Left ventricle myocardium inferior (tissue), 1 donor: ENCODE measurements around the gene CTDSP1. TPM values are rescaled to one million over a fixed set of nuclear protein-coding genes. Genes with fewer than 3 reads are reported as not detected.

Experiments
- DNase-seq: peaks from one replicate; pipeline ENCODE4 v3.0.0-alpha.2; 2020
- H3K27ac ChIP-seq: fragments of 200-600 bp; replicated peaks from 2 replicates; pipeline ENCODE4 v1.8.0; 2021
- H3K27me3 ChIP-seq: fragments of 200-600 bp; 2 replicates; pipeline ENCODE4 v1.8.0; 2021; ENCODE audit warnings: low read depth
- H3K36me3 ChIP-seq: fragments of 200-600 bp; 2 replicates; pipeline ENCODE4 v1.8.0; 2021
- H3K4me1 ChIP-seq: fragments of 200-600 bp; 2 replicates; pipeline ENCODE4 v1.8.0; 2021
- H3K4me3 ChIP-seq: fragments of 200-600 bp; 2 replicates; pipeline ENCODE4 v1.8.0; 2021; ENCODE audit warnings: mild to moderate bottlenecking, moderate library complexity
- H3K9me3 ChIP-seq: fragments of 200-600 bp; replicated peaks from 2 replicates; pipeline ENCODE4 v1.8.0; 2021
- intact Hi-C: fragments of 100-400 bp; cut with micrococcal nuclease; formaldehyde crosslinking; loops from one replicate; pipeline ENCODE4 v1.11.0; 2022
- total RNA-seq: library from RNA; stranded (reverse); fragmentation: NEBNext Ultra II Directional; extraction: Animal tissue kit (Norgen Biotek cat#: 25700); gene quantifications from one replicate; pipeline ENCODE4 v1.2.1, GENCODE V29; 2021
- TF ChIP-seq, protein P1 (sequence below): fragments of 200-600 bp; IDR thresholded peaks from 2 replicates; pipeline ENCODE4 v1.8.0; 2021; ENCODE audit warnings: antibody characterized with exemption, mild to moderate bottlenecking, borderline replicate concordance
- donor health status: DM: no; HTN: yes; CAD: no; lungs with severe emphysema.

The CTDSP1 gene
- total RNA-seq, 1 donor from 2014 or later = 81.5 TPM

DNA sequence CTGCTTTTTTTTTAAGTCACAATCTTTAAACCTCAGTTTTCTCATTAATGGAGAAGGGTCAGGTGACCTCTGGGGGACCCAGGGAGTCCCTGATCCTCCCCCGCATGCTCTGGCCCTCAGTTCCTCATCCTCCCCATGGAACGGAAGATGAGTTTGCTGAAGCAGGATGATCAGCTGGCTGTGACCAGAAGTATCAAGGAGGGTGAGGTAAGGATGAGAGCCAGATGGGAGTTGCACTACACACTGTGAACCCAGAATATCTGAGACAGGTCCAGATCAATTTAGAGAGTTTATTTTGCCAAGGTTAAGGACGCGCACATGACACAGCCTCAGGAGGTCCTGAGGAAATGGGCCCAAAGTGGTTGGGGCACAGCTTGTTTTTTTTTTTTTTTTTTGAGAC, 39.2 kb upstream of the CTDSP1 start:
- Histone ChIP-seq H3K9me3 (no peaks in the 10 kb centered on the region), H3K36me3 (no peaks in the 10 kb centered on the region), H3K27ac (no peak overlapping the region), H3K27me3 (no peaks in the 10 kb centered on the region), H3K4me3 (no peak overlapping the region), H3K4me1 (no peaks in the 10 kb centered on the region)
- TF ChIP-seq, protein P1, sequence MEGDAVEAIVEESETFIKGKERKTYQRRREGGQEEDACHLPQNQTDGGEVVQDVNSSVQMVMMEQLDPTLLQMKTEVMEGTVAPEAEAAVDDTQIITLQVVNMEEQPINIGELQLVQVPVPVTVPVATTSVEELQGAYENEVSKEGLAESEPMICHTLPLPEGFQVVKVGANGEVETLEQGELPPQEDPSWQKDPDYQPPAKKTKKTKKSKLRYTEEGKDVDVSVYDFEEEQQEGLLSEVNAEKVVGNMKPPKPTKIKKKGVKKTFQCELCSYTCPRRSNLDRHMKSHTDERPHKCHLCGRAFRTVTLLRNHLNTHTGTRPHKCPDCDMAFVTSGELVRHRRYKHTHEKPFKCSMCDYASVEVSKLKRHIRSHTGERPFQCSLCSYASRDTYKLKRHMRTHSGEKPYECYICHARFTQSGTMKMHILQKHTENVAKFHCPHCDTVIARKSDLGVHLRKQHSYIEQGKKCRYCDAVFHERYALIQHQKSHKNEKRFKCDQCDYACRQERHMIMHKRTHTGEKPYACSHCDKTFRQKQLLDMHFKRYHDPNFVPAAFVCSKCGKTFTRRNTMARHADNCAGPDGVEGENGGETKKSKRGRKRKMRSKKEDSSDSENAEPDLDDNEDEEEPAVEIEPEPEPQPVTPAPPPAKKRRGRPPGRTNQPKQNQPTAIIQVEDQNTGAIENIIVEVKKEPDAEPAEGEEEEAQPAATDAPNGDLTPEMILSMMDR = no peak
- intact Hi-C loops = no loop called here
- no peak for DNase-seq

DNA sequence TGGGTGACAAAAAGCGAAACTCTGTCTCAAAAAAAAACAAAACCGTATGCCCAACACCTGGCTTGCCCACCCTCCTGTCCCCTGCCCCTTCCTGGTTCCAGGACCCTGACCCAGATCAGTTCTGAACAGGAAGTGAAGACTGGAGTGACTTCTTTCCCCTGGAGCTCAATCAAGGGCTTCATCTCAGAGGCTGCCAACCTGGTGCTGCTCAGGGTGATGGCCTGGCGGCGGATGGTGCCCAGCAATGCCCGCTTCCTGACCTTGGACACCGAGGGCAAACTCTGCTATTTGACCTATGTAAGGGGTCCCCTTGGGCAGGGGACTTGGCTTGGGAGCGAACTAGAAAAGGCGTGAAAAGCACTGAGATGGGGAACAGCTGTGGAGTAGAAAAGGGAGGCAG, 37.1 kb upstream of the CTDSP1 start:
- intact Hi-C loops = no loop called here
- DNase-seq = no peak
- H3K4me3 ChIP-seq = no peak overlapping the region
- H3K36me3 ChIP-seq = no peaks in the 10 kb centered on the region
- peaks cover 6% of the 10 kb centered on the region for H3K4me1 ChIP-seq
- TF ChIP-seq, protein P1 = no peak
- H3K27ac ChIP-seq = no peak overlapping the region
- H3K9me3 ChIP-seq = peaks cover 7% of the 10 kb centered on the region
- H3K27me3 ChIP-seq = no peaks in the 10 kb centered on the region

DNA sequence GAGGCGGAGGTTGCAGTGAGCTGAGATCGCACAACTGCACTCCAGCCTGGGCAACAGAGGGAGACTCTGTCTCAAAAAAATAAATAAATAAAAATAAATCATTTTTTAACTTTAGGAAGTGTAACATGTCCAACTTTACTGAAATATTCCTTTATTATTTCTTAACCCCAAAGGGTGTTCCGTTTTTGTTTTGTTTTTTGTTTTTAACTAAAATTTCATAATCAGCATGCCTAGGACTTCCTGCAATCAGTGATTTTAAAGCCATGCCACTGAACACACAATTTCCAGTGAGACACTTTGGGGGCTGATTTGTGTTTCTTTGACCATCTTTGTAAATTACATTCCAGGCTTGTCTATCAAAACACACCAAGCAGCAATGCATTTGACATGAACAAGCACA, 35.9 kb upstream of the CTDSP1 start:
- no peak overlapping the region for H3K27ac ChIP-seq

DNA sequence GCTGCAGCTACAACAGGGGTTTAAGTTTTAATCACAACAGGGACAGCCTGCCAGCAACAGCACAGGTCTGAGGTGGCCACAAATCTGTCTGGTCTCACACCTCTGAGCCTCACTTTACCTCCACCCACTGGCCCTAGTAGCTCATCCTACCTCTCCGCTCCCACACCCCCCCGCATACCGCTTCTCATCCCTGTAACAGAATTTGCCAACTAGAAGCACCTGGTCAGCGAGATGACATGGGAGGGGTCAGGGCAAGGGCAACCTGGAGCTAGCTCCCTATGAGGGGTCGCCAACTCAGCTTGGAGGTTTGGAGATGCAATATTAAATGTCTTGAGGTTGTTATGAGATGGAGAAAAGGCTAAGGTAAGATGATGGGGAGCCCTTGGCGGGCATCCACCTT, 35.5 kb upstream of the CTDSP1 start:
- TF ChIP-seq, protein P1 = no peak
- no peak for DNase-seq
- Histone ChIP-seq H3K9me3 (peaks cover 7% of the 10 kb centered on the region), H3K4me1 (peaks cover 21% of the 10 kb centered on the region), H3K27me3 (no peaks in the 10 kb centered on the region), H3K4me3 (no peak overlapping the region), H3K27ac (no peak overlapping the region), H3K36me3 (no peaks in the 10 kb centered on the region)
- intact Hi-C loops = no loop called here

More for the DNA sequence above, 35.9 kb upstream of the CTDSP1 start:
- no peak for DNase-seq
- intact Hi-C loops = no loop called here
- no peak overlapping the region for H3K4me3 ChIP-seq
- TF ChIP-seq, protein P1 = no peak
- H3K4me1 ChIP-seq = peaks cover 17% of the 10 kb centered on the region
- peaks cover 7% of the 10 kb centered on the region for H3K9me3 ChIP-seq
- no peaks in the 10 kb centered on the region for H3K27me3 ChIP-seq
- no peaks in the 10 kb centered on the region for H3K36me3 ChIP-seq

DNA sequence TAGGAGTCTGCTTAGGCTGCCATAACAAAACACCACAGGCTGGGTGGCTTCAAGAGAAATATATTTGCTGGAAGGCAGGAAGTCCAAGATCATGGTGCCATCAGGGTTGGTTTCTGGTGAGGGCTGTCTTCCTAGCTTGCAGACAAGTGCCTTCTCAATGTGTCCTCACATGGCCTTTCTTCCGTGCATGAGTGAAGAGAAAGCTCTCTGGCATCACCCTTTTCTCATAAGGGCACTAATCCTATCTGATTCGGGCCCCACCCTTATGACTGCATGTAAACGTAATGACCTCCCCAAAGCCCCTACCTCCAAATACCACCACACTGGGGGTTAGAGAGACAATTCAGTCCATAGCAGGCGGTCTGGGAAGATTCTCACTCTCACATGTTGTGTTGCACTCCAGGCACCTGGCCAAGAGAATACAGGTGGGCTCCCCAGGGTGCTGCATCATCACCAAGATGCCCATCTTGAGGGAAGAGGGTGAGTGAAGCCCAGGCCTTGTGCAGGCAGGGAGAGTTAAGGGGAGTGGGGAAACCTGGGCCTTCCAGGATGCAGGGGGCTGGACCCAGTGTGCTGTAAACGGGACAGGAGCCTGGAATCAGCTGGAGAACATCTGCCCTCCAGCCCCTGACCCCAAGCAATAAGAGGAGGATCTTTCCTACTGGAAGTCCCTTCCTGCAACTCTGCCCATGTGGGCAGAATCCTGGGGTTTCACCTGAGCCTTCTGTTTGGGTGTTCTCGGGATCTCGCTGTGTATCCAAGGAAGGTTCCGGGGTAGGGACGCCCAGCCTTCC, 32.9 kb upstream of the CTDSP1 start:
- no peak for DNase-seq
- no peaks in the 10 kb centered on the region for H3K36me3 ChIP-seq
- peaks cover 21% of the 10 kb centered on the region for H3K4me1 ChIP-seq
- intact Hi-C loops = no loop called here
- H3K27me3 ChIP-seq = no peaks in the 10 kb centered on the region
- TF ChIP-seq, protein P1 = no peak
- H3K4me3 ChIP-seq = peak overlapping the region; percentile 76
- H3K27ac ChIP-seq = peak overlapping the region; percentile 96
- peaks cover 7% of the 10 kb centered on the region for H3K9me3 ChIP-seq
